ENCODE results near the gene HDAC9. TPM values are rescaled to one million over a fixed set of nuclear protein-coding genes. Genes with fewer than 3 reads are reported as not detected.

HDAC9 gene
- total and polyA plus RNA-seq, 2 experiments from 2014 or later, result 3.7 to 9.4 TPM

DNA sequence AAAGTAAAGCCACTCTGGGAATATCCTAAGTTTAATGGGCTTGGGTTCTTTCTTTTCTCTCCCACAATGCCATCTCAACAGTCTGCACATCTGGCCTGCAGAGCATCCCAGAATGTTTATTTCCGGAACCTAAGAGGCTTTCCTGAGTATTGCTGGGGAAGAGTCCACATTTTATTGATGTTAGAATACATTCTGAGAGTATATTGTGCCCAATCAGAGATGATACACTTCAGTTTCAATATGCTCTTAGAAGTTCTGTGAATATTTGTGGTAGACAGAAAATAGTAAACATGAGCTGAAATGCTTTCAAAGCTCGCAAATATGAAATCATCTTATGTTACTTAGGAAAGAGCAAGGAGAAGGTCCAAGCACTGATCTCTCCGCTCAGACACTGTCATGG is 421.3 kb downstream of the HDAC9 start:
- 83% methylated on average over 3 of the region's 3 CpGs for WGBS (ENCODE audit: low lambda C conversion rate, missing lambda C conversion rate)
- H4K20me1 ChIP-seq (ENCODE audit: insufficient read depth, poor library complexity, severe bottlenecking), result no peaks in the 10 kb centered on the region
- no peaks in the 10 kb centered on the region for H3K9me2 ChIP-seq (replicated peaks; ENCODE audit: insufficient read depth)
- H3K36me3 ChIP-seq (replicated peaks; ENCODE audit: insufficient read depth, low read depth), result no peaks in the 10 kb centered on the region
- TF ChIP-seq, protein P1, sequence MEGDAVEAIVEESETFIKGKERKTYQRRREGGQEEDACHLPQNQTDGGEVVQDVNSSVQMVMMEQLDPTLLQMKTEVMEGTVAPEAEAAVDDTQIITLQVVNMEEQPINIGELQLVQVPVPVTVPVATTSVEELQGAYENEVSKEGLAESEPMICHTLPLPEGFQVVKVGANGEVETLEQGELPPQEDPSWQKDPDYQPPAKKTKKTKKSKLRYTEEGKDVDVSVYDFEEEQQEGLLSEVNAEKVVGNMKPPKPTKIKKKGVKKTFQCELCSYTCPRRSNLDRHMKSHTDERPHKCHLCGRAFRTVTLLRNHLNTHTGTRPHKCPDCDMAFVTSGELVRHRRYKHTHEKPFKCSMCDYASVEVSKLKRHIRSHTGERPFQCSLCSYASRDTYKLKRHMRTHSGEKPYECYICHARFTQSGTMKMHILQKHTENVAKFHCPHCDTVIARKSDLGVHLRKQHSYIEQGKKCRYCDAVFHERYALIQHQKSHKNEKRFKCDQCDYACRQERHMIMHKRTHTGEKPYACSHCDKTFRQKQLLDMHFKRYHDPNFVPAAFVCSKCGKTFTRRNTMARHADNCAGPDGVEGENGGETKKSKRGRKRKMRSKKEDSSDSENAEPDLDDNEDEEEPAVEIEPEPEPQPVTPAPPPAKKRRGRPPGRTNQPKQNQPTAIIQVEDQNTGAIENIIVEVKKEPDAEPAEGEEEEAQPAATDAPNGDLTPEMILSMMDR (IDR thresholded peaks at IDR 0.05; ENCODE audit: poor library complexity), result no peak
- TF ChIP-seq EZH2phosphoT487 (IDR thresholded peaks at IDR 0.05; ENCODE audit: low read depth, severe bottlenecking, unreplicated experiment) (no peak), EZH2 (IDR thresholded peaks at IDR 0.05; ENCODE audit: borderline replicate concordance) (no peak)
- no peaks in the 10 kb centered on the region for H3K79me2 ChIP-seq
- no peak for DNase-seq (ENCODE audit: low spot score)
- H3K27ac ChIP-seq, result no peak overlapping the region
- no peak overlapping the region for H2AFZ ChIP-seq
- no peak overlapping the region for H3K4me2 ChIP-seq
- H3K4me3 ChIP-seq, result no peak overlapping the region
- H3K4me1 ChIP-seq (ENCODE audit: insufficient read depth), result no peaks in the 10 kb centered on the region
- H3K9me3 ChIP-seq (ENCODE audit: low read depth), result no peaks in the 10 kb centered on the region
- H3K27me3 ChIP-seq, result no peaks in the 10 kb centered on the region

DNA sequence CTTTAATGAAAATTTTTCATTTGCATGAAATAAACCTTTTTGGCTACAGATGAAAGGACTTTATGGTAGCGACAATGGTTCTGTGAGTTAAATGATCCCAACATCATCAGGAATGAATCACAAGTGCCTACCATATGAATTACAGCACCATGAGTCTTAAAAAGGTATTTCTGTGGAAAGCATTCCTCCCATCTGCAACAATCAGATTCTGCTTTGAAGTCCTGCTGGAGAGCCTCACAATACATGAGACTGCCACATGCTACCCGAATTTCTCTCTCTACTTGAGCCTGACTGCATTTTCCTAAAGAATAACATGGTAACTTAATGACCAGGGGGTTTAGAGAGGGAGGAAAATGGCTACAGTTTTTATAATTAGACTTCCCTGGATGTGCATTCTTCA is 431.6 kb downstream of the HDAC9 start:
- no peaks in the 10 kb centered on the region for H3K27me3 ChIP-seq
- WGBS (ENCODE audit: low lambda C conversion rate, missing lambda C conversion rate), result 54% methylated on average over 2 of the region's 2 CpGs
- TF ChIP-seq EZH2phosphoT487 (IDR thresholded peaks at IDR 0.05; ENCODE audit: low read depth, severe bottlenecking, unreplicated experiment) (no peak), EZH2 (IDR thresholded peaks at IDR 0.05; ENCODE audit: borderline replicate concordance) (no peak)
- TF ChIP-seq, protein P1 (IDR thresholded peaks at IDR 0.05; ENCODE audit: poor library complexity), result no peak
- no peaks in the 10 kb centered on the region for H3K9me3 ChIP-seq (ENCODE audit: low read depth)
- no peaks in the 10 kb centered on the region for H4K20me1 ChIP-seq (ENCODE audit: insufficient read depth, poor library complexity, severe bottlenecking)
- H3K36me3 ChIP-seq (replicated peaks; ENCODE audit: insufficient read depth, low read depth), result no peaks in the 10 kb centered on the region
- no peaks in the 10 kb centered on the region for H3K79me2 ChIP-seq
- no peak for DNase-seq (ENCODE audit: low spot score)
- no peaks in the 10 kb centered on the region for H3K9me2 ChIP-seq (replicated peaks; ENCODE audit: insufficient read depth)
- no peak overlapping the region for H3K27ac ChIP-seq
- no peak overlapping the region for H2AFZ ChIP-seq
- H3K4me1 ChIP-seq (ENCODE audit: insufficient read depth), result no peaks in the 10 kb centered on the region
- no peak overlapping the region for H3K4me2 ChIP-seq
- no peak overlapping the region for H3K4me3 ChIP-seq

DNA sequence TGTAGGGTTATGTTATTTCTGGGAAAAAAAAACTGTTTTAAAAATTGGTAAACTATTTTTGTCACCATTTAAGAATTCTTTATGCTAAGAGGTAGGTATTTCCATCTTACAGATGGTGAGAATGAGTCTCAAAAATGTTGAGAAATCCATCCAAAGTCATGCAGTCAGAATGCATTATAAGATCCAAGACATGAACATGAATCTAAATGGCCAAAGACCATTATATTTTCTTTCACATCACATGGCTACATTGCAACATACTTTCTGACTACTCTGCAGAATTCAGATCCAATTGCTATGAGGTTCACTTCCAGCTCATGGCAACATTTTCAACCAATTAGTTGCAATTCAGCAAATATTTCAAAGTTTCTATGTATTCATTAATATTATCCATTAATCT is 440.7 kb downstream of the HDAC9 start:
- Histone ChIP-seq H3K79me2 (no peaks in the 10 kb centered on the region), H3K4me3 (no peak overlapping the region), H2AFZ (no peak overlapping the region), H3K27ac (no peak overlapping the region), H3K36me3 (replicated peaks; ENCODE audit: insufficient read depth, low read depth) (no peaks in the 10 kb centered on the region), H3K9me3 (ENCODE audit: low read depth) (no peaks in the 10 kb centered on the region), H4K20me1 (ENCODE audit: insufficient read depth, poor library complexity, severe bottlenecking) (no peaks in the 10 kb centered on the region), H3K4me1 (ENCODE audit: insufficient read depth) (no peaks in the 10 kb centered on the region), H3K4me2 (no peak overlapping the region), H3K27me3 (no peaks in the 10 kb centered on the region), H3K9me2 (replicated peaks; ENCODE audit: insufficient read depth) (no peaks in the 10 kb centered on the region)
- no peak for DNase-seq (ENCODE audit: low spot score)
- TF ChIP-seq, protein P1 (IDR thresholded peaks at IDR 0.05; ENCODE audit: poor library complexity), result no peak
- TF ChIP-seq EZH2 (IDR thresholded peaks at IDR 0.05; ENCODE audit: borderline replicate concordance) (no peak), EZH2phosphoT487 (IDR thresholded peaks at IDR 0.05; ENCODE audit: low read depth, severe bottlenecking, unreplicated experiment) (no peak)

Data from hepatocyte (in vitro differentiated cells).